Ovary (tissue), 9 donors: ENCODE data around the gene BPI. TPM values are rescaled to one million over a fixed set of nuclear protein-coding genes. Genes with fewer than 3 reads are reported as not detected.

Source experiments
- DNase-seq, 5 donors: peaks; one replicate each; pipeline ENCODE4 v3.0.0-alpha.2; 2019 to 2020
- H3K27ac ChIP-seq, 2 donors: fragments of 200-600 bp; one replicate each; pipeline versions ENCODE4 v1.5.1 to v1.8.0; 2019 to 2022
- H3K27me3 ChIP-seq: fragments of 200-600 bp; one replicate; pipeline ENCODE4 v1.8.0; 2022
- H3K36me3 ChIP-seq: fragments of 200-600 bp; sonication (generic); one replicate; pipeline ENCODE4 v1.5.1; 2019
- H3K4me1 ChIP-seq: one replicate; pipeline ENCODE4 v1.8.1; 2013; ENCODE audit warnings: mild to moderate bottlenecking, moderate library complexity; ENCODE audit not compliant: insufficient read depth
- H3K4me3 ChIP-seq: fragments of 200-600 bp; sonication (generic); one replicate; pipeline ENCODE4 v1.5.1; 2017
- H3K9me3 ChIP-seq, 2 donors: fragments of 200-600 bp in 1 of 2; sonication (generic) in 1 of 2; one replicate each; pipeline versions ENCODE4 v1.5.1 to v1.8.1; 2013 to 2019; ENCODE audit warnings: mild to moderate bottlenecking in 1 of 2, moderate library complexity in 1 of 2
- CTCF ChIP-seq, 3 donors: fragments of 450-650 bp in 2 of 3; fragments of 200-600 bp in 1 of 3; IDR thresholded peaks; one replicate each; pipeline versions ENCODE4 v1.5.1 to v1.8.0; 2016 to 2022; ENCODE audit warnings: antibody characterized with exemption in 3 of 3, mild to moderate bottlenecking in 1 of 3
- EP300 ChIP-seq: sonication (generic); formaldehyde crosslinking; IDR thresholded peaks from one replicate; pipeline ENCODE4 v1.6.1; 2017; ENCODE audit warnings: antibody characterized with exemption
- POLR2A ChIP-seq: fragments of 450-650 bp; IDR thresholded peaks from one replicate; pipeline ENCODE4 v1.6.1; 2017; ENCODE audit warnings: antibody characterized with exemption, mild to moderate bottlenecking, moderate library complexity
- WGBS, 3 donors: extraction: QIAGEN DNeasy Blood & Tissue Kit in 1 of 3; methylation state at CpG; one replicate each; pipeline versions ENCODE4 v1.1.5 to v1.1.7; 2013 to 2017; 5-methylcytosine and 5-hydroxymethylcytosine counted together
- intact Hi-C, 4 donors: fragments of 100-400 bp; cut with DNase I; formaldehyde crosslinking; loops; one replicate each; pipeline versions ENCODE4 v1.11.0 to v1.15.1; 2022 to 2023
- polyA plus RNA-seq, 2 donors: library from polyadenylated mRNA; stranded (reverse); fragments of 200-250 nt in 1 of 2; fragments of 350-450 nt in 1 of 2; fragmentation: Illumina TruSeq in 1 of 2; extraction: RNeasy Lipid Tissue Mini Kit (QIAGEN cat#74804) in 1 of 2; gene quantifications; one replicate each; pipeline ENCODE4 v1.2.3, GENCODE V29; 2013 to 2014
- total RNA-seq, 7 donors: library from RNA; depleted of rRNA in 2 of 7; stranded (reverse); fragments of >200 nt in 2 of 7; fragmentation: NEBNext Ultra II Directional in 3 of 7; extraction: Animal tissue kit (Norgen Biotek cat#: 25700) in 3 of 7; gene quantifications; one replicate each; pipeline versions ENCODE4 v1.1.0 to v1.2.4, GENCODE V29; 2016 to 2023
- donor health status: DM: no; HTN: no; CAD: no; lungs with moderate emphysema.
- donor health status: DM: no; HTN: no; CAD: no.
- donor health status: Bipolar disorder and iron deficiency.
- donor health status: DM: yes; HTN: yes; CAD: no.
- donor health status: DM: no; HTN: no; CAD: no.
- donor health status: DM: yes; HTN: yes; CAD: no.

BPI gene
- total and polyA plus RNA-seq, 9 donors: 0.43 to 2.9 (median 1.1) TPM; not detected in 1

DNA sequence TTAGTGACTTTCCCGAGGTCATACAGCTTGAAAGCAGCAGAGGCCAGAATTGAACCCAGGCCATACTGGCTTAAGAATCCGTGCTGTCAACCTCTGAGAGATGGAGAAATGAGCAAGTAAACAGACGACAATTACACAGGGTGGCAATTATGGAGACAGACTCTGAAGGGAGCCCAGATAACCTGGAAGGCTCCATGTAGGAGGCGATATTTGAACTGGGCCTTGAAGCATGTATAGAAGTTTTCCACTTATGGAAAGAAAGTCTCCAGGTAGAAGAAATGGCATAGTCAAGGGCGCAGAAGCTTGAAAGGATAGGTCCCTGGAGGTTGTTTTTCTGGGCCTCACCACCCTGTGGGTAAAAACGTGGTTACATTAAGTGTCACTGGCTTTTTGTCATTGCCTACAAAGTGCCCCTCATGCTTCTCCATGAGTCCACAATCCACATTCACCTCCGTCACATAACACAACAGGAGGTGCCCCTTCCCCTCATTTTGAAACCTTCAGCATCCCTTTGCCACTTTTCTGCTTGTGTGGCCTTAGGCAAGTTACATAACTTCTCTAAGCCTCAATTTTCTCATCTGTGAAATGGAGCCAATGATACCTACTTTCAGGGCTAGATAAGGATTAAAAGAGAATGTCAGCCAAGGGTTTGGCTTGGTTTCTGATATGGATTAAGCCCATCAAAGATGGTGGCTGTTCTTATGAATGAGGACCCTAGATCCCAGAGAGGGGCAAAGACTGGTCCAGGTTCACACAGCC, 5.9 kb upstream of the BPI start:
- 94 to 96% (median 95%) methylated on average over 7 of the region's 7 CpGs for WGBS, 3 donors
- Histone ChIP-seq H3K27me3 (no peaks in the 10 kb centered on the region), H3K27ac (peak overlapping the region; percentile 56 to 97), H3K9me3 (no peaks in the 10 kb centered on the region), H3K4me1 (peaks cover 8% of the 10 kb centered on the region), H3K4me3 (no peak overlapping the region), H3K36me3 (no peaks in the 10 kb centered on the region)
- TF ChIP-seq POLR2A (no peak), EP300 (no peak), CTCF (IDR thresholded peaks at IDR 0.05) (no peak)
- DNase-seq: no peak
- intact Hi-C loops: loop anchor here in 1 of 4 donors (5.0 kb wide), 1 partner anchor 51 kb away; no protein-coding TSS in a partner anchor

DNA sequence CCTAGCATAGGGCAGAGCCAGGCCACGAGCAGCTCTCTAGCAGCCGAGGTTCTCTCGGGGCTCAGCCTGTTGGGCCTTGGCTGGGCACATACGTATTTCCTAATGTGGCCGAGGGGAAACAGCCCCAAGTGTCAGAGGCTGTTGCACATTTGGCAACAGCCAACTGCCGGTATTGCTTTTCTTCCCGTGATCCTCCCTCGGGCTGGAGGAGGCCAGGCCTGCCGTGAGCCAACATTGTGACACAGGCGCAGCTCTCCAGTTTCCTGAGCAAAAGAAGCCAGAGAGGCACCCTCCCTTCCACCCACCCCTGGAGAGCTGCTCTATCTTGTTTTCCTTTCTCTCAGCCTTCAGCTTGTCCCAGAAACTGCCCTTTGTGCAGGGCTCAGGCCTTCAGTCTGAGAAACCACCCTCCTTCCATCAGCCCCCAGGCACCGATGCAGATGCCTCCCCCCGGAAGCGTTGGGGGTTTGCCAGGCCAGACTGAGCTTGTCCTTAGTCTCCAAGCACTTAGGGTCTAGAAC, 5.1 kb upstream of the BPI start:
- Histone ChIP-seq H3K4me3 (no peak overlapping the region), H3K4me1 (peaks cover 8% of the 10 kb centered on the region), H3K27me3 (no peaks in the 10 kb centered on the region), H3K36me3 (no peaks in the 10 kb centered on the region), H3K27ac (peak overlapping the region; percentile 56 to 97), H3K9me3 (no peaks in the 10 kb centered on the region)
- intact Hi-C loops: loop anchor here in 1 of 4 donors (5.0 kb wide), 1 partner anchor 52 kb away; no protein-coding TSS in a partner anchor
- peak in 1 of 3 donors; percentile 19 for TF ChIP-seq CTCF (IDR thresholded peaks at IDR 0.05)
- no peak for TF ChIP-seq POLR2A
- peak; percentile 8 for TF ChIP-seq EP300
- 2% methylated on average over 13 of the region's 13 CpGs for WGBS, 3 donors
- DNase-seq: peak; percentile 91 to 95 (median 93)

DNA sequence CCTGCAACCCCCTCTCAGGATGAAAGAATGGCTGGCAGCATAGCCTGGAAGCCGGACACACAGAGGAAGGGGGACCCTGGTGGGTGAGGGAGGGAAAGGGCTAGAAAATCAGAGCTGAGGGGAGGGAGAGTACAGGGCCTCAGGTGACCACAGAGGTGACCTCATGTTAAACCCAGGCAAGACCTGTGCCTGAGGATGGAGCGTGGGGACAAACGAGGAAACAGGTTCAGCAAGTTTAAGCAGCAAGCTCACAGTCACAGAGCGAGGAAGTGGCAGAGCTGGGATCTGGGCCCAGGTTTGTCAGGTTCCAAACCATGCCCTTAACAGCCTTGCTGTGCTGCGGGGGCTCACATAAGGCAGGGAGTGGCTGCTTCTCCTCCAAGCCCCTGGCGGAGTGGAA, 4.0 kb upstream of the BPI start:
- no peak for TF ChIP-seq POLR2A
- TF ChIP-seq CTCF (IDR thresholded peaks at IDR 0.05): no peak
- no peak for TF ChIP-seq EP300
- Histone ChIP-seq H3K4me1 (peaks cover 8% of the 10 kb centered on the region), H3K36me3 (no peaks in the 10 kb centered on the region), H3K4me3 (no peak overlapping the region), H3K9me3 (no peaks in the 10 kb centered on the region), H3K27ac (peak overlapping the region; percentile 28 to 97), H3K27me3 (no peaks in the 10 kb centered on the region)
- intact Hi-C loops: loop anchor here in 2 of 4 donors (5.0 to 10.0 kb wide), 3 partner anchors 53 to 73 kb away; no protein-coding TSS in a partner anchor
- WGBS, 3 donors: 89 to 92% (median 91%) methylated on average over 6 of the region's 6 CpGs
- DNase-seq: no peak

DNA sequence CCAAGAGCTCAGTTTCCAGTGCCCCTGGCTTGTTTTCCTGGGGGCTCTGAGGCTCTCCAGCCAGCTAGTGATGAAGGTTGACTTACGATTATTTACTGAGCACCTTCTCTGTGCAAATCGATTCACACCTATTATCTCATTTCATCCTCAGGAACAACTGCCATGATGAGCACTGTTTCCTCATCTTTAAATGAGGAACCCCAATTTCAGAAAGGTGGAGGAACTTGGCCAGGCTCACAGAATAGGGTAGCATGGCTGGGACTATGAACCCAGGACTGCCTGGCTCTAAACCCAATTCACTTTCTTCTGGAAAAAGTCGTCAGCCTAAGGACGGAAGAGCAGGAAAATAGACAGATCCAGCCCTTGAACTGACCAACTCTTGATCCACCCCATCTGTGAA, 3.5 kb upstream of the BPI start:
- peaks cover 8% of the 10 kb centered on the region for H3K4me1 ChIP-seq
- TF ChIP-seq EP300: no peak
- TF ChIP-seq CTCF (IDR thresholded peaks at IDR 0.05): no peak
- no peak for TF ChIP-seq POLR2A
- H3K9me3 ChIP-seq: no peaks in the 10 kb centered on the region
- no peak for DNase-seq
- intact Hi-C loops: loop anchor here in 2 of 4 donors (5.0 to 10.0 kb wide), 2 partner anchors 56 to 73 kb away; no protein-coding TSS in a partner anchor
- H3K4me3 ChIP-seq: no peak overlapping the region
- 86 to 93% (median 93%) methylated on average over 4 of the region's 4 CpGs for WGBS, 3 donors
- H3K27ac ChIP-seq: peak overlapping the region; percentile 28 to 97
- no peaks in the 10 kb centered on the region for H3K27me3 ChIP-seq
- H3K36me3 ChIP-seq: no peaks in the 10 kb centered on the region
